K562 (cell line): Measurements from ENCODE around the gene CCDC137. TPM values are rescaled to one million over a fixed set of nuclear protein-coding genes. Genes with fewer than 3 reads are reported as not detected.

Experiments used
- BCOR ChIP-seq: fragments of 450-650 bp; IDR thresholded peaks from 2 replicates; pipeline ENCODE4 v1.6.1; 2016
- CC2D1A ChIP-seq: fragments of 450-650 bp; IDR thresholded peaks from 2 replicates; pipeline ENCODE4 v1.6.1; 2017; ENCODE audit warnings: mild to moderate bottlenecking
- ELK3 ChIP-seq: fragments of 450-650 bp; formaldehyde crosslinking; IDR thresholded peaks from 2 replicates; pipeline ENCODE4 v1.4.0; 2020; ENCODE audit warnings: mild to moderate bottlenecking
- FIP1L1 ChIP-seq: fragments of 200-400 bp; formaldehyde crosslinking; IDR thresholded peaks from 2 replicates; pipeline ENCODE4 v1.6.1; 2018; ENCODE audit warnings: mild to moderate bottlenecking, low read depth, low read length; ENCODE audit not compliant: poor library complexity, severe bottlenecking
- HDAC8 ChIP-seq: fragments of 450-650 bp; IDR thresholded peaks from 2 replicates; pipeline ENCODE4 v1.6.1; 2016; ENCODE audit warnings: mild to moderate bottlenecking, missing genetic modification characterization, moderate library complexity, missing compliant biosample characterization
- KDM4B ChIP-seq, 2 experiments: fragments of 450-650 bp in 1 of 2; sonication (generic) in 1 of 2; IDR thresholded peaks; 2 replicates each; pipeline ENCODE4 v1.6.1; 2016 to 2017; ENCODE audit warnings: borderline replicate concordance in 2 of 2, antibody characterized with exemption in 1 of 2, low read depth in 1 of 2, mild to moderate bottlenecking in 1 of 2
- MBD1 ChIP-seq: fragments of 250-450 bp; sonication (Bioruptor Pico); IDR thresholded peaks from 2 replicates; pipeline ENCODE4 v1.8.0; 2022; ENCODE audit warnings: inconsistent platforms
- NFYB ChIP-seq: IDR thresholded peaks from 2 replicates; pipeline ENCODE4 v1.6.1; 2011; ENCODE audit warnings: mild to moderate bottlenecking, moderate library complexity; ENCODE audit not compliant: insufficient read length; ENCODE audit errors: extremely low read depth
- PCBP2 ChIP-seq: fragments of 200-400 bp; formaldehyde crosslinking; IDR thresholded peaks from 2 replicates; pipeline ENCODE4 v1.6.1; 2018; ENCODE audit warnings: low read length, low read depth, mild to moderate bottlenecking, moderate library complexity; ENCODE audit not compliant: poor library complexity, severe bottlenecking
- PHB ChIP-seq: fragments of 250-450 bp; sonication (Bioruptor Pico); IDR thresholded peaks from 2 replicates; pipeline ENCODE4 v1.5.0; 2021
- SREBF2 ChIP-seq: sonication (generic); formaldehyde crosslinking; IDR thresholded peaks from 2 replicates; pipeline ENCODE4 v1.4.0; 2020; ENCODE audit warnings: mild to moderate bottlenecking, missing genetic modification reagents
- ZBTB9 ChIP-seq: fragments of 450-650 bp; formaldehyde crosslinking; IDR thresholded peaks from 2 replicates; pipeline ENCODE4 v1.4.0; 2020; ENCODE audit warnings: mild to moderate bottlenecking, moderate library complexity
- ZNF444 ChIP-seq: fragments of 250-450 bp; sonication (Bioruptor Pico); IDR thresholded peaks from 2 replicates; pipeline ENCODE4 v1.4.0; 2020; ENCODE audit warnings: mild to moderate bottlenecking, moderate library complexity
- polyA plus RNA-seq, 8 experiments: library from polyadenylated mRNA; depleted of rRNA in 4 of 8; stranded (reverse) in 5 of 8; unstranded in 3 of 8; fragments of >200 nt; fragmentation: Nextera tagmentation in 2 of 8; fragmentation: Illumina TruSeq in 1 of 8; extraction: Ambion mirVana in 2 of 8; extraction: Trizol in 1 of 8; gene quantifications; 2 replicates each; pipeline versions ENCODE4 v1.2.1 to v1.2.3, GENCODE V29; 2011 to 2014; ENCODE audit warnings: inconsistent platforms in 1 of 8, missing spikeins in 1 of 8
- total RNA-seq, 7 experiments: library from RNA; depleted of rRNA in 6 of 7; stranded (reverse); fragments of >200 nt in 6 of 7; fragmentation: Illumina TruSeq in 2 of 7; extraction: Trizol in 2 of 7; gene quantifications; 2 replicates each; pipeline versions ENCODE4 v1.2.1 to v1.2.3, GENCODE V29; 2011 to 2021; ENCODE audit warnings: low replicate concordance in 1 of 7
- TF ChIP-seq, protein P1 (sequence below): fragments of 450-650 bp; formaldehyde crosslinking; IDR thresholded peaks from 2 replicates; pipeline ENCODE4 v1.4.0; 2020; ENCODE audit warnings: mild to moderate bottlenecking, moderate library complexity

Gene CCDC137
- total and polyA plus RNA-seq, 9 of the 15 experiments (the other 6 are each of a cell fraction or from before 2014, with no cell fraction given), result 2.3 to 68.1 (median 38.3) TPM

DNA sequence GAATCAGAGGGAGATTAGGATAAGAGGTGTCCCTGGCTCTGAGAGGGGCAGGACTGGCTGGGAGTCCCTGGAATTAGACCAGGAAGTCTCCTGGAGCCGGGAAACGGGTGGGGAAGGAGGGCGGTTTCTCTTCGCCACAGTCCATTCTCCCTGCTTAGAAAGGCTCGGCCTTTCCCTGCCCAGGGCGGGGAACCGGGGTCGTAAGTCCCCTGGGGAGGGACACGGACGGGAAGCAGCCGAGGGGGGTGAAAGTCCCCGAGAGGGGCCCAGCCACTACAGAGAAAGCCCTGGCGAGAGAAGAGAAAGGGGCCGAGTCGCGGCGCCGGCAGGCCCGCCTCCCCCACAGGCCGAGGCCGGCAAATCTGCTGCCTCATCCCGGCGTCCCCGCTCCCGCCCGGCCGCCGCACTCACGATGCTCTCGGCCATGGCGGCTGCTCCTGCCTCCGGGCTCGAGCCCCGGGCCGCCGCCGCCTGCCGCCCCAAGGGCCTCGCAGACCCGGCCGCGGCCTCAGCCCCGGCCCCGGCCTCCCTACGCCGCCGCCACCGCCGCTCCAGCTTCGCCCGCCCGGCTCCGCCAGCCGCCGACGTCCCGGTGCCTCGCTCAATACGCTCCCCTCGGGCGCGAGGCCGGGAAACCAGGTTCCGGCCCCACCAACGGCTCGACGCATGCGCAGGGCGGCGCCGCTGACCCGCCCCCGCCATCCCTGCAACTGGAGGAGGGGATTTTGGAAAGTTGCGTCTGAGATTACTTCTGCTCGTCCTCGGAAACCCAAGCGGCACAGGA, 29.8 kb upstream of the CCDC137 start, which contains the start of the genes NPLOC4 and TSPAN10 (continued):
- no peak for TF ChIP-seq FIP1L1
- TF ChIP-seq ZBTB9 (CRISPR knock-in tag), result peak; percentile 52; the same call in 1 of the 2 replicates
- no peak for TF ChIP-seq ELK3 (CRISPR knock-in tag)
- no peak for TF ChIP-seq PHB
- TF ChIP-seq PCBP2, result no peak
- no peak for TF ChIP-seq MBD1 (CRISPR knock-in tag)
- no peak for TF ChIP-seq BCOR
- no peak for TF ChIP-seq KDM4B (IDR thresholded peaks at IDR 0.05; ENCODE audit: borderline replicate concordance in 2 of 2, low read depth in 1 of 2)
- TF ChIP-seq, protein P1, sequence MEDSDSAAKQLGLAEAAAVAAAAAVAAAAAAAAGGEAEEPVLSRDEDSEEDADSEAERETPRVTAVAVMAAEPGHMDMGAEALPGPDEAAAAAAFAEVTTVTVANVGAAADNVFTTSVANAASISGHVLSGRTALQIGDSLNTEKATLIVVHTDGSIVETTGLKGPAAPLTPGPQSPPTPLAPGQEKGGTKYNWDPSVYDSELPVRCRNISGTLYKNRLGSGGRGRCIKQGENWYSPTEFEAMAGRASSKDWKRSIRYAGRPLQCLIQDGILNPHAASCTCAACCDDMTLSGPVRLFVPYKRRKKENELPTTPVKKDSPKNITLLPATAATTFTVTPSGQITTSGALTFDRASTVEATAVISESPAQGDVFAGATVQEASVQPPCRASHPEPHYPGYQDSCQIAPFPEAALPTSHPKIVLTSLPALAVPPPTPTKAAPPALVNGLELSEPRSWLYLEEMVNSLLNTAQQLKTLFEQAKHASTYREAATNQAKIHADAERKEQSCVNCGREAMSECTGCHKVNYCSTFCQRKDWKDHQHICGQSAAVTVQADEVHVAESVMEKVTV (CRISPR knock-in tag), result no peak
- TF ChIP-seq CC2D1A, result no peak
- no peak for TF ChIP-seq SREBF2 (CRISPR knock-in tag)
- no peak for TF ChIP-seq NFYB
- TF ChIP-seq ZNF444 (CRISPR knock-in tag), result no peak
- peak; percentile 60; the same call in 1 of the 2 replicates for TF ChIP-seq HDAC8 (tag)
